GM19043 (cell line): ENCODE measurements around the gene CHST15.

ENCODE experiments used
- ATAC-seq: cut with Tn5 transposase; IDR thresholded peaks from one replicate; pipeline ENCODE4 v1.9.1; 2021; ENCODE audit warnings: low read depth; ENCODE audit not compliant: unreplicated experiment

Gene CHST15

DNA sequence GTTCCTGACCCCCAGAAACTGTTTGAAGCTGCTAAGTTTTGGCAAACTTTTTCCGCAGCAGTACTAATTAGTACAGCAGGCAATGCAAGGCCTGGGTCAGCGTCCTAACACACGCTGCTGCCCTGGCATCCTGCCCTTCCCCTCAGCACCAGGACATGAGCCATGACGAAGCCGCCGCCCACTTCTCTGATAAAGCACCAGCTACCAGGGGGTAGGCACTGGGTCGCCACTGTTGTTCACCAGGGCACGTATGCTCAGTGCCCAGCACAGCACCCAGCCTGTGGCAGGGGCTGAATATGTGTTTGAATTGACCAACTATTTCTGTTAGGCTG is 59.5 kb downstream of the CHST15 start:
- ATAC-seq: no peak

DNA sequence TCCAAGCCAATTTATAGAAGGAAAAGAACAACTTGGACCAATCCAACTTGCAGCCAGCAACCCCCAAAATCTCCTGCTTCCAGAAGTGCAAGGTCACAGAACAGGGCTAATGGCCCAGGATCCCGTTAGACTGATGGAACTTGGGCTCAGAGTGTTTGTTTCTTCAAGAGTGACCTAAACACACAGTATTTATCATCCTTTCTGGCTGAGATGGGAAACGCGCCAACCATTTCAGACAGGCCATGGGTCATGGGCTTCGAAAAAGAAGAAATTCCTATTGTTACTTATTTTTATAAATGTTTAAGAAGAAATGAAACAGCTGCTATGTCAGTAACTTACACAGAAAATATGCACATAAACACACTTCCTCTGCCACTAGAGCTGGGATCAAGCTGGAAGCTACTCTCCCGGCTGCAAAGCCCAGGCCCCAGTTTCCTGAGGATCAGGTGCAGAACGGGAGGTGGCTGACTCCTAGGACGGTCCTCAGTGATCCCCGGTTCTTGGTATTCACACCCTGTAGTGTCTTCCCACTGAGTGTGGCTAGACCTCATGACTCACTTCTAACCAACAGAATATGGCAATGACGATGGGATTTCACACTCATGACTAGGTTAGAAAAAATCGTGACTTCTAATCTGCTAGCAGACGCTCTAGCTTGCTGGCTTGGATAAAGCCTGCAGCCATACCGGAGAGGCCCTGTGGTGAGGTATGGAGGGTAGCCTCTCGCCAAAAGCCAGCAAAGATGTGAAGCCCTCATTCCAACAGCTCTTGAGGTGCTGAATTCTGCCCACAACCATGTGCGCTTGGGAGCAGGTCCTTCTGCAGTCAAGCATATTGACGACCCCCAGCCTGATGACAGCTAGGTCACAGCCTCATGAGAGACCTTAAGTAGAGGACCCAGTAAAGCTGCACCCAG is 60.2 kb downstream of the CHST15 start:
- ATAC-seq: no peak

DNA sequence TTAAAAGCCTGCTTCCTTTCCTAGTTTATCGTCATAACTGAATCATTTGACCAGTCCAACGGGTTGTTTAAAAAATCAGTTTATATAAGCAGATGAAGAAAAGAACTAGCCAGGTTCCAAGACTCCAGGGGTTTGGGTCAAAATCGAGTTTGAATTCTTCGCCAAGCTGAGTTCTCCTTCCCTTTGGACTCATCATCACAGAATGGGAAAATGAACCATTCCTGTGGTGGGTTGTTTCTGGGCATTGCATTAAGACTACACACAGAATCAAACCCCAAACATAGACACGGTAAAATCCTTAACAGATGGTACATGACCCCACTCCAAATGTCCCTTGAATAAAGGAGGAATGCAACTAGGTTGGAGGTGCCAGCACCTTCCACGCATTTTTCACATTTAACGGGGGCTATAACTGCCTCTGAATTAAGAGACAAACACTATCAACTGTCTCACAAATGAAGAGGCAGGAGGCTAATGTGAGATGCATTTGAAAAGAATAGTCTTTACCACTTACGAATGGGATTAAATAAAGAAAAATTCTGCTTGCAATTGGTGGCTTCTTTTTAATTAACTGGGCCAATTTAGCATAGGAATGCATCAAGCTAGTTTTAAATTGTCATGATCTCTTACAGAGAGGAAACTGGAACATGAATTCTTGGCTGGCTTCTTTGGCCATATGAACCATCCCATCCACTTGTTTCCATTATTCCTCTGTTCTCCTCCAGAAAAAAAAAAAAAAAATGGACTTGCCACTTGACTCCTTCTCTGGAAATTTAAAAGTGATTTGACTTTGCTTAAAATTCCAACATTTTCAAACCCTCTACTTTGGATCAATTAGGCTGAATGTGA is 61.1 kb downstream of the CHST15 start:
- no peak for ATAC-seq

DNA sequence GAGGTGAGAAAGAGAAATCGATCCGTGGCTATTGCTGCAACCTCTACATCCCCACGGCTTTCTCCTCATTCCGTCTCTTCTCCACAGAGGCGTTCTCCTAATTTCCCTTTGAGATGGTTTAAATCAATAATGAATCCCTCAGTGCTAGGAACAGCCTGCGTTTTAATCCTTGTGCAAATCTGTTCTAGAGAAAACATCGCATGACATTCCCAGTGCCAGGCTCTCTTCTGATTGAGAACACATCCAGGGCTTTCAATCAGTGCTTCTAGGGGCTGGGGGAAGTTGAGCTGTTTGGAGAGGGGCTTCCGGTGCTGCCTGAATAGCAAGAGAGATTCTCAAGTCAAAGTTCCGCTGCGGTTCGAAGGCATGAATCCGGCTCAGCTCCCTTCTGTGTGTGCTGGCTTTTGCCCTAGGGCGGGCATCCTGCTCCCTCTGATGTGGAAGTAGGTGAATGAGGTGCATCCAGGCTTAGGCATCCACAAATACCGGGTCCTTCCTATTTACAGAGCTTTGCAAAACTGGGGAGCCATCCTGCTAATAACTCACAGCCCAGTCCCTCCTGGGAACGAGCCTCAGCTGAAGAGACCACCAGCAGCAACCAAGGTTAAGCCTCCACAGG is 62.8 kb downstream of the CHST15 start:
- no peak for ATAC-seq

DNA sequence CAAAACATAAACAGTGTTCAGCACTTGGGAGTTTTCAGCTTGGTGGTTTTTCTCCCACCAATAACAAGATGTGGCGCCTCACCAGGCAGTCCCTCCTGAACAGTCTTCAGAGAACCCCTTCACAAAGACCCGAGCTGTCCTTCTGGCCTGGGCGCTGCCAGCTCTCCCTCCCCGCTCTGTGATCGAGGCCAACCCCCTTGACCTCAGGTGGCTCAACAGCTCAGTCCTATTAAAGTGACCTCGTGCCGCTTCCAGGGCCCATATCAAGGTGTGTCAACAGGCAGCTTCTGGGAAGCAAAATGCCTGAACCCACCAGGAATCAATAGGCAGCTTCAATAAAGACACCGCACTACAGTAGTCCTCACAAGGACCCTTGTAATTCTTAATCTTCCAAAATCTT is 63.3 kb downstream of the CHST15 start:
- ATAC-seq: no peak

DNA sequence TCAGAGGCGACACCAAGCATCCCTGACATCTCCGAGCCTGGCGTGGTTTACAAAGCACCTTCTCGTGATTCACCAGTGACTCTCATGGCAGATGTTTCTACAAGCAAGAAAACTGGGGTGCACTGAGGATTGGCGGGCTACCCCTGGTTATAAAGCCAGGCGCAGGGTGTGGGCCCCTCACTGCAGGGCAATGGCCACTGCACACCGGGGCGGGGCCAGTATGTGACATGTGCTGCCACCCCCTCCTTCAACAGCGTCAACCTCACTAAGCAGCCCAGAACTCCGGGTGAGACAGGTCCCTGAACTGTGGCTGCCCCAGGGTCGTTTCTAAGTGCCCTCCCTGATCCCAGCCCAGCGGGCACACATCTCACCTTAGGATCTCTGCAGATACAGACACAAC is 63.8 kb downstream of the CHST15 start:
- no peak for ATAC-seq

DNA sequence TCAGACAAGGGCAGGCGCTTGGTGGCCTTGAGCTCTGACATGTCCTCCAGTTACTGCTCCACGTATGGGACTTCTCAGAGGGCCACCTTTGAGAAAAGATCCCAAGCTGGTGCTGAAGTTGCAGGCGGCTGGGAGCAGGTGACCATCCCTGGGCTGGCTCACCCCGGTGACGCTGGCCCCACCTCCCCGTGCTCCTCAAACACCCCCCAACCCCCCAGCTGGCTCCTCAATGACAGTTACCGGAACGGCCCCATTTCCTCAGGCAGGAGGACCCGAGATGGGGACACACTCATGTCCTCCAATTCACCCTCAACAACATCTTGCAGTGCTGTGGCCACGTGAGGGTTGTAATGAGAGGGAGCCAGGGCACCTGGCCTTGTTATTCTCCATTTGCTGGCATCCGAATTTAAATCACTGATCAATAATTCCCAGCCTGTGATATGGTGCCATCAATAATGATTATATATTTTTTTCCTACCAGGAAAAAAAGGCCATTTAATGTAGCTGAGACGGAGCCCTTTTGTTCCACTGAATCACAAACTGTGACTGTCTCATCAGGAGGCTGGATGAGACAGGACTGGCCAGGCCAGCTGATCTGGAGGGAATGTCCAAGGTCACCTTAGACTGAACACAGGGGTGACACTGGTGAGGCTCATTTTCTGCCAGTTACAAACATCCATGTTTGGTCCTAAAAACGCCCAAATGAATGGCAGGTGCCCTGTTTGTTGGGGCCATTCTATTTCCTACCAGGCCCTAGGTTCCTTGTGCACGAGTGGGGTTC is 64.5 kb downstream of the CHST15 start:
- no peak for ATAC-seq

DNA sequence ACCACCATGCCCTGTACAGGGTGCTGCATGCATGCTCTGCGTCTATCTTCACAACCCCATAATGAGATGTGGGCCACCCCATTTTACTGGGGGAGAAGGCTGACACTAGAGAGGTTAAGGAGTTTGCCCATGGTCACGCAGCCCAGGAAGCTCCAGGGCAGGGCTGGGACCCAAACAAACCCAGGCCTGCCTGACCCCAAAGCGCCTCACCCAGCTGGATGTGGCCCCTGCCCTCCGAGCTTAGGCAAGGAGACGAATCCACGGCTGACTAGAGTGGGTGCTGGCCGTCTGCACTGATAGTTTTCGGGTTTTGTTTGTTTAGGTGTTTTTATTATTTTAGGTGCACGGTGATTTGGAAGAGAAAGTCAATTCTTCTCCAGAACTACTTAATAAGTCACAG is 65.7 kb downstream of the CHST15 start:
- no peak for ATAC-seq

DNA sequence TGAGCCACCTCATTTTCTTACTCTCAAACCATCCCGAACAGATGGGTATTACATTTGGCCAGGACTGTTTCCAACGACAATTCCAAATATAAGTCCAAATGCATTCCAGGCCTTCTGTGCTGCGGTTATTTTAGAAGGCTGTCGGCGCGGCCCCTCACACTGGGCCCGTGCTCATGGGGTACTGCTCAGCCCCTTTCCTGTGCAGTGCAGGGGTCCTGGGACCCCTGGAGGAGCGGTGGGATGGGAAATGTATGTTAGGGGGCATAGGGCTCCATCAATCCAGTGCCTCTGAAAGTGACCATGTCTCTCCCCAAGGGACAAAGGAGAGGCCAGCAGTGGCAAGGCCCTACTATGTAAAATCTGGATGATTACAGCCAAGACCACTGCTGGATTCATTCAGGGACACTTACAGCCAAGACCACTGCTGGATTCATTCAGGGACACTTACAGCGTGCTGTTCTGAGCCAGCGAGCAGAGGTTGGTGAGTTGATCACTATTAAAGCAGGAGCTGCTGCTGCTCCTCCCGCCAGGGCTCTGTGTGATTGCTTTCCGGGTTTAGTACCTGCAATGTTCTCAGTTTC is 66.3 kb downstream of the CHST15 start:
- no peak for ATAC-seq

DNA sequence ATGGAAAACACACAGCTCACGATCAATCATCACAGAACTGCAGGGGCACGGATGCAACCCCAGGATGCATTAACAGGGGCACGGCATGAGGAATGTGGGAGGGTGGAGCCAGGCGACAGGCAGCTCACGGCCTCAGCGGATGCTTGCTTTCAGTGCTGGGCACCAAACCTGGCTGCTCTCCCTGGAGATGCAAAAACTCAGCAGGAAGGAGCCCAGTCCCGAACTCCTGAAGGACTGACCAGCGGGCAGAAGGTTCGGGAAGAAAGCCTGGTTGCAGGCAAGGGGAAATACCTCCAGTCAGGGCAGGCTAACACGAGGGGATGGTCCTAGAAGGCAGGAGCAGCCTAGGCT is 66.8 kb downstream of the CHST15 start:
- ATAC-seq: no peak

DNA sequence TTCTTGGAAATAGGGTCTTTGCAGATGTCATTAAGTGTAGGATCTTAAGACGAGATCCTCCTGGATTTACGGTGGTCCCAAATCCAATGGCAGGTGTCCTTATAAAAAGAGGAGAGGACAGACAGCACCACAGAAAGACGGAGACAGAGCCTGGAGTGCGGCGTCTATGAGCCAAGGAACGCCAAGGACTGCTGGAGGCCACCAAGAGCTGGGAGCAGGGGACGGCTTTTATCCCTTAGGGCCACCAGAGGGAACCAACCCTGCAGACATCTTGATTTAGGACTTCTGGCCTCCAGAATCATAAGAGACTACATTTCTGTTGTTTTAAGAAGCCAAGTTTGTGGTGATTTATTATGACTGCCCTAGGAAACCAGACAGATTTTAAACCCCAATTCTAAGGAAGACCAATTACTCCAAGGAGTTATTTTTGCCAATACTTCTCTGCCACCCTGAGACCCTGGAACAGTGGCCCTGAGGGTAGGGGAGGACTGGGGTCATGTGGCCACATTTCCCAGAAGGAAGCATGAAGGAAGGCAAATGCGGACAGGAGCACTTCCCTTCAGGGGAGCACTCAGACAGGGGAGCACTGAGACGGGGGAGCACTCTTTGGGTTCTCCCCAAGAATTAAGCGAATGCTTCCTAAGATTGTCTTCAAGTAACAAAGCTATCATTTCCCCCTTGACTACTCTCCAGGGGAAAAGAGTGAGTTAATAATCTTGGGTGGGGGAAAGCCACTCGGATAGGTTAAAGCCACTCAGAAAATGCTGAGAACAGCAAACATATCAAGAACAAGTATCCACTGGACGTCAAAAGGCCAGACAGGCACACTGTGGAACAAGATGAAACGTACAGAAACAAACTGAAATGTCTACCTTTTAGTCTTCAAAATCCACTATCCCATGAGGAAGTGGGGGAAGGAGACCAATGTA is 67.5 kb downstream of the CHST15 start:
- no peak for ATAC-seq

DNA sequence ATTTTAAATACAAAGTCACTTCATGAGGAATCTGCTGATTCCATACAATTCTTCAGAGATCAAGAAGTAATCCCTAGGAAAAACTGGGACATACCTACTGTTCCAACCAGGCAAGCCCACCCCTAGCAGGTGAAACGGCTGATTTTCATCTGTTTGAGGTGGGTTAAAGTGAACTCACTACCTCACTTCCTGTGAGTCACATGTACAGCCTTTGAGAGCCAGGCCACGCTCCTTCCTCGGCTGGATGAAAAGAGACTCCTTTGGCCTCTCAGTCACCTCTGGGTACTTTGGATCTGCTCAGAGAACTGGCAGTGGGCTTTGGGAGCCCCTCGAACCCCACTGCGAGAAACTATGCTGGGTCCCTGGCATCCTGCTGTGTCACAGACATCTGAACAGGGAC is 68.2 kb downstream of the CHST15 start:
- ATAC-seq: no peak

DNA sequence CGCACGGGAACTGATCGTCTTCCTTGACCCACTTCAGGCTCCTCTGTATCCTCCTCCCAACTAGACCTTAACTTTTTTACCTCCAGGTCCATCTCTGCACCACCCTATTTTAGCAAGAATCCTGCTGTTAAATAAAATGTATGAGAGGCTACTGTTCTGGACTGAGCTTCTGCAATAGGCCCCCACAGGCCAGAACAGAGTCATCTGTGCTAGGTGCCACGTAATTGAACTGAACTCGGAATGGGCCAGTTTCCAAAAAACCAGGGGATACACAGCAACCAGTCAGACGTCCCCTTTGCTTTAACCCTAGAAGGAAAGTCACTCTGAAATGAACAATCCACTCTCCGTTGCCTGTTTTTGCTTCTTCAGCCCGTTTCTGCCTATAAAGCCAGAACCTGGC is 71.3 kb downstream of the CHST15 start:
- no peak for ATAC-seq

DNA sequence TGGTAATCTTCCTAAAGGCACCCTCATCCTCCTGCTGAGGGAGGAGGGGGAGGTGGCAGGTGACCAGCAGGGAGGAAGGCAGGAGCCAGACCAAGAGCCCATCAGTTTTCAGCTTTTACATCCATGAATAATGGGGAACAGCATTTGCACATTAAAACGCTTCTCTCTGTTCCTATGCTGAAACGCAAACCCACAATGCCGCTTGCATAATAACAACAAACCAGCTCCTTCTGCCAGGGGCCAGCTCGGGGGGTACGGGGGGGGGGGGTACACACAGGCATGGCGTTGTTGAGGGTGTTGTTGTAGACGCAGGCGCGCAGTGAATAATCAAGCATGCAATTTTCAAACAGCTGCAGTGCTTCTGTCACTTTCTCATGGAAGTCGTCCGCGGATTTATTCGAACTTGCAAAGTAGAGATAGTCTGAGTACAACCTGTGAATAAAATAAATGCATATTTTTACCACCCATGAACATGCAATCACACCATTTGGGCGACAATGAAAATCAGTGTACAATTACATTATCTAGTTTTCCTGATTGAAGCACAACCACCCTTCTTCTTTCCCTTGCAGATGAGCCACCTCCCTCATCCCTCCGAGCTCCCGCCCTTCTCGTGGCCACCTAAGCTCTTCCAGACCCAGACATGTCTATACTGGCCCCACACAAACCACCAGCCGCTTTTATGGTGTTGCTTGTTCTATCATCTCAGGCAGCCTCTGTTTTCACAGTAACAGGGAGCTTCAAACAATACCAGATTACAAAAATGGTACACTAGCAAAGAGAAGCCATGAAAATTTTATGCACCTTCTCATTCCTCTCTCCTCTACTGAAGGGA is 72.2 kb downstream of the CHST15 start:
- no peak for ATAC-seq

DNA sequence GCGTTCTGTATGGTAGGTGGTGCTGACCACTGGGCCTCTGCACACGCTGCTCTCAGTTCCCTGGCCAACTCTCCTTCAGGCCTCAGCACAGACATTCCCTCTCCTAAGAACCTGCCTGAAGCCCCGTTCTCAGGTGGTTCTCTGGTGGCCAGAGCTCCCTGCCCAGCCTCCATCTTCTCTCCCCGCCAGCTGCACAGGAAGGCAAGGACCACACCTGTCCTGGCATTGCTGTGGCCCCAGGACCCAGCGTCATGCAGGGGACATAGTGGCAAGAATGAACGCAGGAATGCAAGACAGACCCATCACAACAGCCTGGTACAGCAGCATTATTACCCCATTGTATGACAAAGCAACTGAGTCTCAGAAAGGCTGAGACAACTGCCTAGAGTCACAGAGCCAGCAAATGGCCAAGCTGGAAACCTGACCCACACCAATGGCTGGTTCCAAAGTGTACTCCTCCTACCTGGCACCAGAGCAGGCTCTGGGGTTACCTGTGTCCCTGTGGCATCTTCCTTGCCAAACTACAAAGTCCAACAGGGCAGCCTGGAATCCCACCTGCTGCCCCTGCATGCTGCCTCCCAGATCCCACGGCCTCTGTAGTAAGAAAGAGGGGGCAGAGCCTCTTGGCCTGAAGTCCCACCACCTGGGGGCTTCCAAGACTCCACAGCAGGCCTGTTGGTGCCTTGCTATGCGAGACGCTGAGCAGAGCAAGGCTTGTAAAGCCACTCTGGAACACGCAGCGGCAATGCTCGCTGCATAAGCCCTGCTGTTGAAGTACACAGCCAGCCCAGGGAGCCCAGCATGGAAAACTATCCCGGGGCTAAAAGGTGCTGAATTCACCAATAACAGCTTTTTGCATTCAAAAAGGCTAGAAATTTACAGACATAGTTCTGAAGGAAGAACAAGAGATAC is 73.3 kb downstream of the CHST15 start:
- no peak for ATAC-seq

DNA sequence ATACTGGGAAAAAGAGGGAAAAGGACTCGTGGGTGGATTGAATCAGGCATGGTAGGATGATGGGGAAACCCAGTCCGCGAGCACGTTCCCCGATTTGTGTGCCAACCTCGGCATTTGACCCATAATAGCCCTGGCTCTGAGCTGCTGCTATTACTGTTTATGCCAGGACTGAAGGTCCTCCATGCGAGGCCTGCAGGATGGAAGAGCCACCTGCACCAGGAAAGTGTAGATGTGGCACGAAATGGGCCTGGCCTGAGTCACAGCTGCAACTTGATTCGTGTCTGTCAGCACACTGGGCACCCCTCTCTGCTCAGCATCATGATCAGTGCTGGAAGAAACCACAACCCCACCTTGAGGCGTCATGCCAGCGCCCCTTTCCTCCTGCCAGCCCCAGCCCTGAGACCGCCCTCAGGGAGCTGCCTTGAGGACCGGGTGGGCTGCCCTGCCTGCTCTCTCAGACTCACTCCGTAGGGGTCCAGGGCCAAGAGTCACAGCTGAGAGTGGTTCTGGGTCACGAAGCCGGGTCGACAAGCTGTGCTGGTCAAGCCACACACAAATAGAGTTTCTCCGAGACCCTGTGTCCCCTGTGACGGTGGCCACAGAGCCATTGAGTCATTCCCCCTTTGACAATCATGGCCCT is 74.4 kb downstream of the CHST15 start:
- ATAC-seq: no peak

DNA sequence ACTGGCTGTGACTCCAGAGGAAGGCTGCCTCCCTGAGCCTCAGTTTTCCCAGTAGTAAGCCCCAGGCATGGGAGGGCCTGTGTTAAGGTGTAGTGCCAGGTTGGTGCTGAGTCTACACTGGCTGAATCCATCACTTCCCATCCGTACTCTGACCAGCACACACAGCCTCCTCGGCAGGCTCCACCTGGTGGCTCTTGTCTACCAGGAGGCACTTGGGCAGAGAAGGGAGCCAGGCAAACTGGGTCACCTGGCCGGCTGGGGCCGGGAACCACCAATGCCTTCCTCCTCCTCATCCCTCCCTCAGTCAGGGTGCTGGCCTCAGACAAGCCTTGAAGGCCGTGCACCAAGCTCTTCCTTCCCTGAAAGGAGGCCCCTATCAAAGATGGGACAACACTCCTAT is 75.7 kb downstream of the CHST15 start:
- no peak for ATAC-seq
